ENCODE results near the gene C10orf90. TPM values are rescaled to one million over a fixed set of nuclear protein-coding genes. Genes with fewer than 3 reads are reported as not detected.

The C10orf90 gene
- total RNA-seq, 1 experiment from 2014 or later: 0.59 TPM

GRCh38 chr10:126455036-126455765 lies 215.3 kb downstream of the C10orf90 start:
- intact Hi-C loops (cut with micrococcal nuclease; ENCODE audit: unreplicated experiment): no loop called here

GRCh38 chr10:126454045-126454751 lies 216.3 kb downstream of the C10orf90 start:
- intact Hi-C loops (cut with micrococcal nuclease; ENCODE audit: unreplicated experiment): no loop called here
- H3K27ac ChIP-seq: no peak overlapping the region

More at GRCh38 chr10:126455036-126455765, 215.3 kb downstream of the C10orf90 start:
- no peak overlapping the region for H3K4me2 ChIP-seq
- H3K9me3 ChIP-seq (ENCODE audit: insufficient read depth, low read depth): no peaks in the 10 kb centered on the region
- no peaks in the 10 kb centered on the region for H3K9me2 ChIP-seq (ENCODE audit: insufficient read depth)
- peaks cover 16% of the 10 kb centered on the region; the same call in 1 of the 2 replicates for H3F3A ChIP-seq (ENCODE audit: insufficient read depth, low read depth)
- TF ChIP-seq EZH2 (IDR thresholded peaks at IDR 0.05; ENCODE audit: low read depth) (no peak), CTCF (conservative IDR thresholded peaks at IDR 0.05) (no peak)
- H3K4me1 ChIP-seq (replicated peaks; ENCODE audit: insufficient read depth): peaks cover 27% of the 10 kb centered on the region
- no peak overlapping the region for H3K27ac ChIP-seq
- ChIA-PET POLR2A (ENCODE audit: unreplicated experiment) (no interaction called here), CTCF (no interaction called here)
- H3K36me3 ChIP-seq (ENCODE audit: low read depth): no peaks in the 10 kb centered on the region
- no peak for DNase-seq
- no peak overlapping the region for H2AFZ ChIP-seq
- BruUV-seq (replicated peaks): no TSS peak
- H3K79me2 ChIP-seq (ENCODE audit: low read depth): no peaks in the 10 kb centered on the region
- no peaks in the 10 kb centered on the region for H3K27me3 ChIP-seq (ENCODE audit: insufficient read depth, low read depth)
- no peak overlapping the region for H3K4me3 ChIP-seq
- H4K20me1 ChIP-seq (ENCODE audit: insufficient read depth): no peaks in the 10 kb centered on the region

GRCh38 chr10:126452245-126452644 lies 218.2 kb downstream of the C10orf90 start:
- TF ChIP-seq CTCF (conservative IDR thresholded peaks at IDR 0.05) (no peak), EZH2 (IDR thresholded peaks at IDR 0.05; ENCODE audit: low read depth) (no peak)
- H3K27me3 ChIP-seq (ENCODE audit: insufficient read depth, low read depth): no peaks in the 10 kb centered on the region
- H3K4me2 ChIP-seq: no peak overlapping the region
- no peaks in the 10 kb centered on the region for H3F3A ChIP-seq (ENCODE audit: insufficient read depth, low read depth)
- no peak overlapping the region for H2AFZ ChIP-seq
- H3K36me3 ChIP-seq (ENCODE audit: low read depth): no peaks in the 10 kb centered on the region
- intact Hi-C loops (cut with micrococcal nuclease; ENCODE audit: unreplicated experiment): no loop called here
- H3K4me3 ChIP-seq: no peak overlapping the region
- H3K4me1 ChIP-seq (replicated peaks; ENCODE audit: insufficient read depth): no peaks in the 10 kb centered on the region
- H3K27ac ChIP-seq: no peak overlapping the region
- no peaks in the 10 kb centered on the region for H4K20me1 ChIP-seq (ENCODE audit: insufficient read depth)
- no peak for DNase-seq
- ChIA-PET POLR2A (ENCODE audit: unreplicated experiment) (no interaction called here), CTCF (no interaction called here)
- H3K9me2 ChIP-seq (ENCODE audit: insufficient read depth): no peaks in the 10 kb centered on the region
- H3K79me2 ChIP-seq (ENCODE audit: low read depth): no peaks in the 10 kb centered on the region
- BruUV-seq (replicated peaks): no TSS peak
- no peaks in the 10 kb centered on the region for H3K9me3 ChIP-seq (ENCODE audit: insufficient read depth, low read depth)

More at GRCh38 chr10:126454045-126454751, 216.3 kb downstream of the C10orf90 start:
- Histone ChIP-seq H3K9me2 (ENCODE audit: insufficient read depth) (no peaks in the 10 kb centered on the region), H3K4me3 (no peak overlapping the region), H3K9me3 (ENCODE audit: insufficient read depth, low read depth) (no peaks in the 10 kb centered on the region), H3K36me3 (ENCODE audit: low read depth) (no peaks in the 10 kb centered on the region), H3K4me1 (replicated peaks; ENCODE audit: insufficient read depth) (peaks cover 19% of the 10 kb centered on the region), H3K79me2 (ENCODE audit: low read depth) (no peaks in the 10 kb centered on the region), H3K4me2 (no peak overlapping the region), H4K20me1 (ENCODE audit: insufficient read depth) (no peaks in the 10 kb centered on the region), H3K27me3 (ENCODE audit: insufficient read depth, low read depth) (no peaks in the 10 kb centered on the region), H3F3A (ENCODE audit: insufficient read depth, low read depth) (0 out of 2 replicates have a peak, but pooled peaks cover 11% of the 10 kb centered on the region), H2AFZ (no peak overlapping the region)
- TF ChIP-seq CTCF (conservative IDR thresholded peaks at IDR 0.05): no peak
- no peak for TF ChIP-seq EZH2 (IDR thresholded peaks at IDR 0.05; ENCODE audit: low read depth)
- DNase-seq: no peak
- POLR2A ChIA-PET (ENCODE audit: unreplicated experiment): no interaction called here
- no TSS peak for BruUV-seq (replicated peaks)
- CTCF ChIA-PET: no interaction called here

All from PC-9 (cell line).